GM21529 (cell line): Measurements from ENCODE around the gene TMEM170B.
A peak's percentile ranks its signal among the peaks of the same experiment; 100 is the strongest.
"Not testable (repeated sequence)": the region's sequence is repeated elsewhere in the genome, so short reads cannot be mapped to it uniquely, and the experiment has no call there.

ENCODE experiments used
- ATAC-seq: cut with Tn5 transposase; IDR thresholded peaks from one replicate; pipeline ENCODE4 v1.9.1; 2021; ENCODE audit not compliant: unreplicated experiment

TMEM170B gene

DNA sequence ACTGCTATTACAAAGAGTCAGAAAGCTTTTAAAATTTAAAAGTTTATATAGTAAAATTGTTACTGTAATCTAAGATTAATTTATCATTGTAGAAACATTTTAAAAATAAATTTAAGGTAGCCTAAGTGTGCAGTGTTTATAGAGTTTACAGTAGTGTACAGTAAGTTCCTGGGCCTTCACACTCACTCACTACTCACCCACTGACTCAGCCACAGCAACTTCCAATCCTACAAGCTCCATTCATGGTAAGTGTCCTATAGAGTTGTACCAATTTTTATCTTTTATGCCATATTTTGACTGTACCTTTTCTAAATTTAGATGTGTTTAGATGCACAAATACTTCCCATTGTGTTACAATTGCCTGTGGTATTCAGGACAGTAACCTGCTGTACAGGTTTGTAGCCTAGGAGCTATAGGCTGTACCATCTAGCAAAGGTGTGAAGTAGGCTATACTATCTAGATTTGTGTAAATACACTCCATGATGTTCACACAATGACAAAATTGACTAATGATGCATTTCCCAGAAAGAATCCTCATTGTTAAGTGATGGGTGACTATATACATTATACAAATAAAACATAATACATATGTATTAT lies 10.2 kb upstream of the TMEM170B start:
- no peak for ATAC-seq

DNA sequence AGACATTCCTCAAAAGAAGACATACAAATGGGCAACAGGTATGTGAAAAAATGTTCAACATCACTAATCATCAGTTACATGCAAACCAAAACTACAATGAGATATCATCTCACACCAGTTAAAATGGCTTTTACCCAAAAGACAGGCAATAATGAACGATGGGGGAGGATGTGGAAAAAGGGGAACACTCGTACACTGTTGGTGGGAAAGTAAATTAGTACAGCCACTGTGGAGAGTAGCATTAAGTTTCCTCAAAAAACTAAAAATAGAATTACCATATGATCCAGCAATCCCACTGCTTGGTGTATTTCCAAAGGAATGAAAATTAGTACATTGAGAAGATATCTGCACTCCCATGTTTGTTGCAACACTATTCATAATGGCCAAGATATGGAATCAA lies 8.6 kb upstream of the TMEM170B start:
- ATAC-seq = no peak

DNA sequence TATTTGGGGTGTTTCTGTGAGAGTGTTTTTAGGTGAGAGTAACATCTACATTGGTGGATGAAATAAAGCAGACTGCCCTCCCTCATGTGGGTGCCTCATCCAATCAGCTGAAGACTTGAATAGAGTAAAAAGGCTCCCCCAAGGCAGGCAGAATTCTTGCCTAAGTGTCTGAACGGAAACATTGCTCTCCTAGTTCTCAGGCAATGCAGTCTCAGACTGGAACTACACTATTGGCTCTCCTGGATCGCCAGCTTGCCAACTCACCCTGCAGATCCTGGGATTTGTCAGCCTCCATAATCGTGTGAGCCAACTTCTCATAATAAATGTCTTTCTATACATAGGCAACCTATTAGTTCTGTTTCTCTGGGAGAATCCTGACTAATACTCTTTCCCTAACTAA lies 5.5 kb upstream of the TMEM170B start:
- no peak for ATAC-seq

DNA sequence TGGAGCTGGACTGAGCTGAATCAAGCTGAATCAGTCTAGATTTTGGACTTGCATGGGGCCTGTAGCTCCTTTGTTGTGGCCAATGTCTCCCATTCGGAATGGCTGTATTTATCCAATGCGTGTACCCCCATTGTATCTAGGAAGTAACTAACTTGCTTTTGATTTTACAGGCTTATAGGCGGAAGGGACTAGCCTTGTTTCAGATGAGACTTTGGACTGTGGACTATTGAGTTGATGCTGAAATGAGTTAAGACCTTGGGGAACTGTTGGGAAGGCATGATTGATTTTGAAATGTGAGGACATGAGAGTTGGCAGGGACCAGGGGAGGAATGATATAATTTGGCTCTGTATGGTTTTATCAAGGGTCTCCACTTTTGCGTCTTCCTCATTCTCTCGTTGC lies 3.0 kb upstream of the TMEM170B start:
- ATAC-seq = no peak

- ATAC-seq = no peak
These were observed 1.7 kb upstream of the TMEM170B start for GRCh38 chr6:11535801-11536230.

DNA sequence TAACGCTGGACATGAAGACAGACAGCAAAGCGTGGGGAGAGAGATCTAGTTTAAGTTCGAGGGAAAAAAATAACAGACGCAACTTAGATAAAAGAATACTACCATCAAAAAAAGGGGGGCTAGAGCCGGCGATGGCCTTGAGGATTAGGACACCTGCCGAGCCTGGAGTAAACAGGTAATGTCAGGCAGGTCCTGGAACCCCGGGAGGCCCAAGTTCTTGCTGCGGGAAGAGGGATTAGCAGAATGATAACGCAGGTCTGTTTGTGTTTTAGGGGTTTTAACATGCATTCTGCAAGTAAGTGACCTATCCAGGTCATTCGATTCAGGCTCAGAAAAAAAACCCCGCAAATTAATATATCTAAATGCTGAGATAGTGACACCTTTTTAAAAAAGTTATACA lies 754 bp upstream of the TMEM170B start:
- no peak for ATAC-seq

DNA sequence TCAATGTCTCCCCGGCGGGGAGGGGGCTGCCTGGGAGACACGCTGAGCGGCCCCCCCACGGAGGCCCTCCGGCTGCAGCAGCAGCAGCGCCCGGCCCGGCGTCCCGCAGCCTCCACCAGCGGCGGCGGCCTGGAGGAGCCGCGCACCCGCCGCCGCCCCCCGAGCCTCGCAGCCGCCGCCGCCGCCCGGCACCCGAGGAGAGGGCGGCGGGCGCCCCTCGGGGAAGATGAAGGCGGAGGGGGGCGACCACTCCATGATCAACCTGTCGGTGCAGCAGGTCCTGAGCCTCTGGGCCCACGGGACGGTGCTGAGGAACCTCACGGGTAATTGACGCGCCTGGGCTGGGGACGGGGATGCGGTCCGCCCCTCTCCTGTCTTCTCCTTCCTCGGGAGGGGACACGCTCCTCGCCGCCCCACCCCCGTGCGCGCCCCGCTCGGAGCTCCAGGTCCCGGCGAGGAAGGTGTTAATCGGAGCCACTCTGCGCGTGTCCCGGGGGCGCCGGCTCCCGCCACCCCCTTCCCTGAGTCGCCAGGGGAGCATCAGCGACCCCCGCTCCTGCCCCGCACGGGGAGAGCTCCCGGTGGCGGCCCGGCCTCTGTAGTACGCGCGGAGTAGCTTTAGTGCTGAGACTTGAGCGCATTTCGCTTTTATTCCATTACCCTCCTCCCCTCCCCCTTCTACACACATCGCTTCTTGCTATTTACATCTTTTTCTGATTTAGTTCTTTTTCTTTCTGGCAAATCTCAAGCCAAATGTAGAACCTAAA lies 686 bp downstream of the TMEM170B start:
- peak; percentile 23 for ATAC-seq

GRCh38 chr6:11538819-11539468 lies 1.4 kb downstream of the TMEM170B start:
- no peak for ATAC-seq

GRCh38 chr6:11542863-11543262 lies 5.3 kb downstream of the TMEM170B start:
- no peak for ATAC-seq

- ATAC-seq = no peak
These were observed 6.5 kb downstream of the TMEM170B start for GRCh38 chr6:11543919-11544518.

GRCh38 chr6:11547846-11548245 lies 10.3 kb downstream of the TMEM170B start:
- not testable (repeated sequence) for ATAC-seq

GRCh38 chr6:11548578-11548977 lies 11.0 kb downstream of the TMEM170B start:
- not testable (repeated sequence) for ATAC-seq

- no peak for ATAC-seq
These were observed 13.5 kb downstream of the TMEM170B start for GRCh38 chr6:11551053-11551452.

DNA sequence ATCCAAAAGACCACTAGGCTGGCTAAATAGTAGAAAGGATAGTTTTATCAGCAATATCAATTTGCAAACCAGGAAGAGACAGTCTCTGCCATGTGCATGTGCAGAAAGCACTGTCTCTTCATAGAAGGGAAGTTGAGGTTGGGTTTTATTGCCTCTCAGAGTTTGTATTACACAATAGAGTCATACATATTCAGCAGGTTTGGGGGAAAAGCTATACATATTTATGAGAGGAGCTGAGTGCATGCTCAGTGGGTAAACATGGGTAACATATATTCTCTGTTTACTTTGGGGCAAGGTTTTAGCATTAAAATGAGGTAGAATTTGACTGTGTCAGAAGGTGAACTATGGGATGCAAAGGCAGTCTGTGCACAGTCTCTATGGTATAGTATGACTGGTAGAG lies 14.9 kb downstream of the TMEM170B start:
- no peak for ATAC-seq

DNA sequence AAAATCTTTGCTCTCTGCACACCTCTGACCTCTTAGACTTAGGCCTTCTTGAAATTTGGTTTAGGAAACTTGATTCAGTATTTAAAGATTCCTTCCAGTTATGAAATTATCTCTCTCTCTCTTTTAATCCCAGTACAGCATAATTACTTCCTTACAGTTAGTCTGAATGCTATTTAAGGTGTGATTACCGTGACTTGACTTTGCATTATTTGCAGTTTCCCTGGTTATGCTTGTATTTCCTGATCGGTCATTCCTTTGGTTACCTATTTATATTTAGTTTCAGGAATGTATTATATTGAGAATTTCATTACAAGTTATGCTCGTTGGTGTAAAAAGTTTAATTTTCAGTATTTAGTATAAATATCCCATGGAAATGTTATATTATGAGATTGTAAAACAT lies 16.3 kb downstream of the TMEM170B start:
- ATAC-seq = no peak

DNA sequence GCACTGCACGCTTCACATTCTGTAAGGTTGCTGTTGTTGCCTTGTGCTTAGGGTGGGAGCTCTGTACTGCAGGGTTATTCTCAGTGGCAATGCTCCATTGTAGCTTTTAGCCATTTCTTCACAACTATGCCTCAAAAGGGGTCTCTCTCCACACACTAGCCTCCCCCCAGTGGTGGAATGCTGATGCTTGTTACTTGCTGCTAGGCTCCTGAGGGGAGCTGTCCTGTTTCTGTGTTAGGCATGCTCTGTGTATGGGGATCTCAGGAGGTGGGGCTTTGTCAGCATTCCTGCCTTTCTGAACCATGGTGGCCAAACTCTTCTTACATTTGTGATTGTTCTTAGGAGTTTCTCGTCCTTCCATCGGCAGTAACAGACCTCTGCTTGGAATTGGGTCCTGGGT lies 18.8 kb downstream of the TMEM170B start:
- ATAC-seq = no peak

DNA sequence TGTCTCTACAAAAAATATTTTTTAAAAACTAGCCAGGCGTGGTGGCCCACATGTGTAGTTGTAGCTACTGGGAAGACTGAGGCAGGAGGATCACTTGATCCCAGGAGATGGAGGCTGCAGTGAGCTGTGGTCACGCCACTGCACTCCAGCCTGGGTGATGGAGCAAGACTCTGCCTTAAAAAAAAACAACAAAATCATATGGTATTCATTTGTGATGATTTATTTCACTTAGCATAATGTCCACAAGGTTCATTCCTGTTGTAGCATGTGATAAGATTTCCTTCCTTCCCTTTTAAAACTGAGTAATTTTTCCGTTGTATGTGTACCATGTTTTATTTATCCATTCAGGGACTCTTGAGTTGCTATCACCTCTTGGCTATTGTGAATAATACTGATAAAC lies 26.2 kb downstream of the TMEM170B start:
- no peak for ATAC-seq

- ATAC-seq = no peak
These were observed 29.1 kb downstream of the TMEM170B start for GRCh38 chr6:11566609-11567008.

- ATAC-seq = no peak
These were observed 33.5 kb downstream of the TMEM170B start for GRCh38 chr6:11571073-11571472.

DNA sequence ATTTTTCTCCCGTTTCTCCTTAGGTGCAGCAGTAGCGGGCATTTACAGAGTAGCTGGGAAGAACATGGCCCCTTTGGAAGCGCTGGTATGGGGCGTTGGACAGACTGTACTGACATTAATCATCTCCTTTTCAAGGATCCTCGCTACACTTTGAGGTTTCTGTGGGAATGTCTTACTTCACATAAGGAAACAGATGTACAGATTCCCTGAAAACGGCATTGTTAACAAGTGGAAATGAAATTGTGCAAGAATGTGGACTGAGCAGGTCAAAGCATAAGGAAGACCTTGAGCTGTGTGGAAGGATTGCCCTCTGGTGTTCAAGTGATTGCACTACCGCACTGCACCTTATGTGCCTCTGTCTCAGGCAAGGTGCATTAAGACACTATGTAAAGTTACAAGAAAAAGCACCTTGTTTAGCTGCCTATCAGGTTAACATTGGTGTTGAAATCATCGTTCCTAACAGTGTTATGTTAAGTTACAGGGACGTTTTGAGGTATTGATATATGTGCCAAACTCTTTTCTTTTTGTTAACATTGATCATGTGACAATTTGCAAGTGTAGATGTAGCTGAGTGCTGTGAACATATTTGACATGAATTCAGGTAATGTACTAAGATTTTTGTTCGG lies 38.0 kb downstream of the TMEM170B start:
- ATAC-seq = peak; percentile 100

GRCh38 chr6:11580686-11581405 lies 43.3 kb downstream of the TMEM170B start:
- no peak for ATAC-seq
